Kidney (tissue), 14 donors: ENCODE results near the gene ARHGEF7. TPM values are rescaled to one million over a fixed set of nuclear protein-coding genes. Genes with fewer than 3 reads are reported as not detected.
A peak's percentile ranks its signal among the peaks of the same experiment; 100 is the strongest.

Source experiments
- DNase-seq, 5 donors: peaks; one replicate each; pipeline ENCODE4 v3.0.0-alpha.2; 2013 to 2020
- FAIRE-seq: peaks from 2 replicates; lab custom pipeline; 2012; peaks lifted over from hg19 to GRCh38; lab: Jason Lieb, UNC
- H3K27ac ChIP-seq, 2 donors: one replicate each; pipeline ENCODE4 v1.7.0; 2013; ENCODE audit warnings: low read depth in 2 of 2, low read length in 2 of 2, inconsistent platforms in 1 of 2
- H3K27me3 ChIP-seq: one replicate; pipeline ENCODE4 v1.7.1; 2013; ENCODE audit warnings: low read length, inconsistent platforms; ENCODE audit not compliant: control insufficient read depth, insufficient read depth
- H3K36me3 ChIP-seq, 3 donors: one replicate each; pipeline versions ENCODE4 v1.7.0 to v1.7.1; 2013; ENCODE audit warnings: low read length in 3 of 3, control low read depth in 1 of 3, inconsistent platforms in 1 of 3; ENCODE audit not compliant: insufficient read depth in 3 of 3, control insufficient read depth in 2 of 3
- H3K4me1 ChIP-seq, 3 donors: one replicate each; pipeline versions ENCODE4 v1.7.0 to v1.7.1; 2013; ENCODE audit warnings: low read length in 3 of 3, inconsistent platforms in 1 of 3, low read depth in 1 of 3; ENCODE audit not compliant: control insufficient read depth in 2 of 3, insufficient read depth in 2 of 3
- H3K4me3 ChIP-seq, 3 donors: one replicate each; pipeline versions ENCODE4 v1.7.0 to v1.8.1; 2013; ENCODE audit warnings: low read length in 3 of 3, control low read depth in 1 of 3, inconsistent platforms in 1 of 3
- H3K9ac ChIP-seq, 3 donors: one replicate each; pipeline versions ENCODE4 v1.7.0 to v1.7.1; 2013; ENCODE audit warnings: low read length in 3 of 3, control low read depth in 1 of 3, inconsistent platforms in 1 of 3
- H3K9me3 ChIP-seq, 3 donors: one replicate each; pipeline versions ENCODE4 v1.7.0 to v1.7.1; 2013; ENCODE audit warnings: low read length in 3 of 3, control low read depth in 1 of 3, inconsistent platforms in 1 of 3; ENCODE audit not compliant: control insufficient read depth in 2 of 3, insufficient read depth in 1 of 3
- CTCF ChIP-seq: IDR thresholded peaks from 3 replicates; pipeline ENCODE4 v1.5.1; 2012; ENCODE audit warnings: mild to moderate bottlenecking, moderate library complexity, borderline replicate concordance; ENCODE audit not compliant: insufficient read depth; ENCODE audit errors: extremely low read depth
- intact Hi-C: fragments of 100-400 bp; cut with DNase I; formaldehyde crosslinking; loops from one replicate; pipeline ENCODE4 v1.11.1; 2022
- polyA plus RNA-seq: library from polyadenylated mRNA; stranded (reverse); fragments of 350-450 nt; fragmentation: Illumina TruSeq; extraction: RNeasy Lipid Tissue Mini Kit (QIAGEN cat#74804); gene quantifications from one replicate; pipeline ENCODE4 v1.2.3, GENCODE V29; 2014; ENCODE audit warnings: low read depth, low replicate concordance; ENCODE audit not compliant: insufficient read depth
- total RNA-seq: library from RNA; stranded (reverse); fragmentation: NEBNext Ultra II Directional; extraction: Animal tissue kit (Norgen Biotek cat#: 25700); gene quantifications from one replicate; pipeline ENCODE4 v1.2.1, GENCODE V29; 2021
- donor health status: control.
- donor health status: control.
- donor health status: control.
- donor health status: control.
- donor health status: control.
- donor health status: DM: yes; HTN: yes; CAD: no.
- donor health status: Normal renal cell carcinoma (clear cell type).

Gene ARHGEF7
- total and polyA plus RNA-seq, 2 donors from 2014 or later = 17.9 to 56.4 TPM

- H3K4me1 ChIP-seq = peaks cover 0 to 43% (median 33%) of the 10 kb centered on the region in 3 donors
- intact Hi-C loops = no loop called here
- peak overlapping the region in 1 of 2 donors; percentile 6 for H3K27ac ChIP-seq
- TF ChIP-seq CTCF = peak; percentile 59
- no peaks in the 10 kb centered on the region for H3K9me3 ChIP-seq
- no peak for FAIRE-seq
- peak in 4 of 5 donors; percentile 70 to 79 (median 73) for DNase-seq
- H3K4me3 ChIP-seq = no peak overlapping the region
- no peaks in the 10 kb centered on the region for H3K27me3 ChIP-seq
- peaks cover 0 to 2% (median 0%) of the 10 kb centered on the region in 3 donors for H3K36me3 ChIP-seq
- peak overlapping the region in 1 of 3 donors; percentile 1 for H3K9ac ChIP-seq
Measured at GRCh38 chr13:111216166-111216960, 101.3 kb downstream of the ARHGEF7 start.

- Histone ChIP-seq H3K27ac (peak overlapping the region in 1 of 2 donors; percentile 58), H3K9ac (no peak overlapping the region), H3K4me1 (peaks cover 0 to 33% (median 33%) of the 10 kb centered on the region in 3 donors), H3K4me3 (peak overlapping the region in 1 of 3 donors; percentile 11), H3K27me3 (no peaks in the 10 kb centered on the region), H3K36me3 (peaks cover 0 to 2% (median 0%) of the 10 kb centered on the region in 3 donors), H3K9me3 (no peaks in the 10 kb centered on the region)
- intact Hi-C loops = no loop called here
- DNase-seq (peak in 1 of 5 donors; percentile 69), FAIRE-seq (no peak)
- no peak for TF ChIP-seq CTCF
Measured at GRCh38 chr13:111217641-111218040, 102.5 kb downstream of the ARHGEF7 start.

- Histone ChIP-seq H3K9me3 (no peaks in the 10 kb centered on the region), H3K9ac (no peak overlapping the region), H3K4me3 (no peak overlapping the region), H3K27ac (peak overlapping the region; percentile 37 to 72), H3K27me3 (no peaks in the 10 kb centered on the region), H3K4me1 (peaks cover 0 to 31% (median 26%) of the 10 kb centered on the region in 3 donors), H3K36me3 (no peaks in the 10 kb centered on the region)
- FAIRE-seq (peak; percentile 82), DNase-seq (peak in 2 of 5 donors; percentile 60 to 85)
- intact Hi-C loops = no loop called here
- TF ChIP-seq CTCF = no peak
Measured at GRCh38 chr13:111219280-111219679, 104.2 kb downstream of the ARHGEF7 start.
